TTC549 (cell line): Measurements from ENCODE around the gene TTLL11.
"Not testable (repeated sequence)": the region's sequence is repeated elsewhere in the genome, so short reads cannot be mapped to it uniquely, and the experiment has no call there.

Source experiments
- FAIRE-seq: peaks from 2 replicates; lab custom pipeline; 2012; peaks lifted over from hg19 to GRCh38; lab: Jason Lieb, UNC

TTLL11 gene

GRCh38 chr9:121999556-121999955 lies 93.6 kb downstream of the TTLL11 start:
- FAIRE-seq, result no peak

- FAIRE-seq, result no peak
These were observed 94.5 kb downstream of the TTLL11 start for GRCh38 chr9:121998513-121999049.

GRCh38 chr9:121997791-121998190 lies 95.3 kb downstream of the TTLL11 start:
- FAIRE-seq, result no peak

GRCh38 chr9:121996783-121997182 lies 96.3 kb downstream of the TTLL11 start:
- FAIRE-seq, result no peak

GRCh38 chr9:121995997-121996396 lies 97.1 kb downstream of the TTLL11 start:
- no peak for FAIRE-seq

- peak; percentile 60 for FAIRE-seq
These were observed 100.4 kb downstream of the TTLL11 start for GRCh38 chr9:121992571-121993212.

- no peak for FAIRE-seq
These were observed 101.8 kb downstream of the TTLL11 start for GRCh38 chr9:121991307-121991661.

- FAIRE-seq, result no peak
These were observed 102.4 kb downstream of the TTLL11 start for GRCh38 chr9:121990600-121991306.

- no peak for FAIRE-seq
These were observed 104.1 kb downstream of the TTLL11 start for GRCh38 chr9:121989010-121989409.

- FAIRE-seq, result no peak
These were observed 105.8 kb downstream of the TTLL11 start for GRCh38 chr9:121987314-121987713.

GRCh38 chr9:121985792-121986494 lies 107.2 kb downstream of the TTLL11 start:
- FAIRE-seq, result no peak

- no peak for FAIRE-seq
These were observed 108.2 kb downstream of the TTLL11 start for GRCh38 chr9:121984726-121985402.

- no peak for FAIRE-seq
These were observed 109.4 kb downstream of the TTLL11 start for GRCh38 chr9:121983736-121984135.

- no peak for FAIRE-seq
These were observed 111.8 kb downstream of the TTLL11 start for GRCh38 chr9:121981118-121981883.

GRCh38 chr9:121980665-121981064 lies 112.4 kb downstream of the TTLL11 start:
- FAIRE-seq, result not testable (repeated sequence)

GRCh38 chr9:121979736-121980135 lies 113.4 kb downstream of the TTLL11 start:
- no peak for FAIRE-seq

- FAIRE-seq, result no peak
These were observed 116.4 kb downstream of the TTLL11 start for GRCh38 chr9:121976751-121977150.

GRCh38 chr9:121975801-121976277 lies 117.3 kb downstream of the TTLL11 start:
- no peak for FAIRE-seq

GRCh38 chr9:121974421-121974820 lies 118.7 kb downstream of the TTLL11 start:
- FAIRE-seq, result no peak

- no peak for FAIRE-seq
These were observed 120.6 kb downstream of the TTLL11 start for GRCh38 chr9:121972501-121972981.

GRCh38 chr9:121968056-121968455 lies 125.1 kb downstream of the TTLL11 start:
- no peak for FAIRE-seq
